GM19438 (cell line): ENCODE data around the gene IL1RAPL1.

Experiments used
- ATAC-seq: cut with Tn5 transposase; IDR thresholded peaks from one replicate; pipeline ENCODE4 v1.9.1; 2021; ENCODE audit warnings: low read depth; ENCODE audit not compliant: unreplicated experiment

IL1RAPL1 gene

DNA sequence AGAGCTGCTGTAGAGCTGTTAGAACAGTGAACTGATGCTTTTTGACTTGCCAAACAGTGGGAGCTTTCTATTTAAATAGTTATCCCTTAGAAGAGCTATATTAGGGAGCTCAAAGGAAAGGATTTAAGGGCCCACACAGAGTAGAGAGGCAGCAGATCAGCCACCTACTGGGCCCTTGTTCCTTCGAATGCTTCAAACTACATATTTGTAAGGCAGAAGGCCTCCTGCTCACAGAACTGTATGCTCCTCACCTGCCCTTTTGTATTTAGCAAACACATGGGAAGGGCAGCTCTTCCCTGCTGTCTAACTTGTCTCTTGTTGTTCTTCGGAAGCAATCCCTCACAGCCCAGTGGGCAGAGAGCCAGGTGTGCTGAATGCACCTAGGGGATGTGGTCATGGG lies 38.0 kb downstream of the IL1RAPL1 start:
- no peak for ATAC-seq

- no peak for ATAC-seq
Measured at GRCh38 chrX:28626515-28626914, 39.3 kb downstream of the IL1RAPL1 start.

DNA sequence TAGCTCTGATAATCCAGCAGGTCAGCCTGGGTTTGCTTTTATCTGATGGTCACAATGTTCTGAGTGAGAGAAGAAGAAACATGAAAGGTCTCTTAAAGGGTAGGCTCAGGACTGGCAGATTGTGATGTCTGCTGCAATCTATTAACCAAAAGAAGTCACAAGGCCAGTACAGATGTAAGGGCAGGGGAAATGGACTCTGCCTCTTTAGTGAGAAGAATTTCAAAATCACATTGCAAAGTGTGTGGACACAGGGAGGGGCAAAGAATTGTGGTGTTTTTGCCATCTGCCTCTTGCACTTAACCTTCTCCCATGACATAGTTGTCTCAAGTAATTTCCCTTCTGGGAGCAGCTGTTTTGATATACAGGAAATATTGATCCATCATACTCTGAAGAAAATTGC lies 40.9 kb downstream of the IL1RAPL1 start:
- no peak for ATAC-seq

DNA sequence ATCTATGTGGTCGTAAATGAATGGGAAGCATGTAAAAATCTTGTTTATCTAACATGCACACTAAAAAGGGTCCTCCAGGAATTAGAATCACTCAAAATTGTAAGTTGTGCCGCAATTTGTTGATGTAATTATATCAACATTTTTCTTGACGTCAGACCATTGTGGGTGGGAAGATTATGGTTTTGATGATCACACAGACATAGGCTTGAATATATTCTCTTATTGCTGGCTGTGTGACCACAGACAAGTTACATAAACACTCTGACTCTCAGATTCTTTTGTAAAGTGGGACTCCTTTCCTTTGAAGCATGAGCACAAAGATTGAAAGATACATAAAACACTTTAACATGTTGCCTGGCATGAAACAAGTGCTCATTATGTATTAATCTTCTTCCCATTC lies 51.5 kb downstream of the IL1RAPL1 start:
- ATAC-seq, result no peak

- ATAC-seq, result no peak
Measured at GRCh38 chrX:28639451-28639850, 52.2 kb downstream of the IL1RAPL1 start.

GRCh38 chrX:28649541-28649940 lies 62.3 kb downstream of the IL1RAPL1 start:
- ATAC-seq, result no peak

- ATAC-seq, result no peak
Measured at GRCh38 chrX:28651186-28651585, 63.9 kb downstream of the IL1RAPL1 start.

DNA sequence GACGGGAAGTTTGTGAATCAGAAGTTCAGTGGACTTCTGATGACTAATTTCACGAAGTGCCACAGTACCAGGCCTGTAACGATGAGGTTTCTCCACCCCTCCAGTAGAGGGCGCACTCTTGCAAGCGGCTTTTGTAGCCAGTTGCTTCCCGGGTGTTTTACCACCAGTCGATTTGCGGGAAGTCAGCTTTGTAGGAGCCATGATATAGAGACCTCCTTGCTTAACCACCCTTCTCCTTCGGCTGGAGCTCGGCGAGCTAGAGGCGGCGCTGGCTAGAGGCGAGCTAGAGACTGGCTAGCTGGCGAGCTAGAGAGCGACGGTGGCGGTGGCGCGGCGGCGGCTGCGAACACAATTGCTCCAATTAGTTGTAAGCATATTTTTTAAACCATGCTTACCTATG lies 72.0 kb downstream of the IL1RAPL1 start:
- ATAC-seq, result no peak

DNA sequence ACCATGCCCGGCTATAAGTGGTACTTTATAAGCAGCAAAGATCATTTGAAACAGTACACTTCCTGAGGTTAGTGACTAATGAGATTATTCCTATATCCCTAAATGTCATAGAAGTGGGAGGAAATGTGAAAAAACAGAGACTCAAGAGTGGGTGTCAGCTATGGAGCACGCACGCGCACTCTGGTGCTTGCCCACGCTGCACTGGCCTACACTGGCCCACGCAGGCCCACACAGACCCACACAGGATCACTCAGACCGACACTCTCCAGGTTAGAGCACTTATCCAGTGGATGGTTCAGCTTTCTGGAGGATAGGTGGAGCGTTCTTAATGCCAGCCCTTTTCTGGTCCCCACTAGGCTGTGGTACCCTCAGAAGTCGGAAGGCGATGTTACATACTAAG lies 78.5 kb downstream of the IL1RAPL1 start:
- no peak for ATAC-seq

DNA sequence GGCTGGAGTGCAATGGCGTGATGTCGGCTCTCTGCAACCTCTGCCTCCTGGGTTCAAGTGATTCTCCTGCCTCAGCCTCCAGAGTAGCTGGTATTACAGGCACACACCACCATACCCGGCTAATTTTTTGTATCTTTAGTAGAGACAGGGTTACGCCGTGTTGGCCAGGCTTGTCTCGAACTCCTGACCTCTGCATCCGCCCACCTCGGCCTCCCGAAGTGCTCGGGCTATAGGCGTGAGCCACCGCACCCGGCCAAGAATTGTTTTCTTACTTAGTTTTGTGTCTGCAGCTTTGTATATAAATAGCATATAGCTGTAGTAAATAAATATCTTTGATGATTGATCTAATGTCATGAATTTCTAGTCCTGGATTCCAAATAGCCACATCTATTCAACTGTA lies 81.1 kb downstream of the IL1RAPL1 start:
- no peak for ATAC-seq

DNA sequence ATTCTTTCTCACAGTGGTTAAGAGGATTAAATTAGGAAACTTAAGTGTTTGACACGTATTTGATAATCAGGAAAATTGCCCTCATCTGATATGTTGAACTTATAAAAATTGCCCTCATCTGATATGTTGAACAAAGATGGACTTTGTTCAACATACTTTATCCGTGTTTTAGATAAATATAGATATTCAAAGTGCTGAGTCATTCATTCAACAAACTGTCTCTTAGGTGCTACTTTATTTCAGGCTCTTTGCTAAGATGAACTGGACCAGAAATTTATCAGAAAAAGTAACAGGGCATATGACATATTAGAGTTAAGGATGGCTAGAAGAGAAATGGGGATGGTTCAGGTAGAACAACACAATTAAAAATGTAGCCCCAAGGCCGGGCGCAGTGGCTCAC lies 81.7 kb downstream of the IL1RAPL1 start:
- ATAC-seq, result no peak

DNA sequence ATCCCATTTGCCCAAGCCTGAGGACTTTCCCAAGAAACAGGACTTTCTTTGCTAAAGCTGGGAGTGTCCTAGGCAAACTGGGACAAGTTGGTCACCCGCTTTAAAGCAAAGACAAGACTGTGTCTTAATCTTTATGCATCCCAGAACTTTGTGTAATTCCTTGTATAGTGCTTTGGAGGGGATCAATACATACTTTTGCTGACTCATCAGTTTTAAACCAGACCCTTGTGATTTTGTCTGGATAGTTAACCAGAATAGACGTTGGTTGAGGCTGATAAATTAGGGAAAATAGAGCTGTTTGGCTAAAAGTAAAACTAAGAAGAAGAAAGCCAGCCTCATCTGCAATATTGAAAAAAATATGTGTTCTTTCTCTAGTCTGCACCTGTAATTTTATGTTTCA lies 82.8 kb downstream of the IL1RAPL1 start:
- no peak for ATAC-seq

DNA sequence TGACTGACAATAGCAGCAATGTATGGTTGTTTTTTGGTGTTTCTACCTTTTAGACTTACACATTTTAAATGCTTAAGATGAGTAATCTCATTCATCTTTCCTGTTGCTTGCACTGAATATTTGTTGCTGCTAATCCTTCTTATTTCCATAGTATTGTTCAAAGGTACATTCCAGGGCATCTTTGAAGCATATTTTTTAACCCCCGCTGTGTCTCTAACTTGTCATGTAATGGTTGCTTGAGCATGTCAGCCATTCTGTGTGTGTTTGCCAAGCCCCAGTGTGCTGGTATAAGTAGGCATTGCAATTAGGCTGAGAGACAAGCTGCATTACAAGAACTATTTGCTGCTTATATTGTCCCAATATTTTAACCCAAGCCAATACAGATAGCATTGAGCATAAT lies 87.9 kb downstream of the IL1RAPL1 start:
- ATAC-seq, result no peak

- ATAC-seq, result no peak
Measured at GRCh38 chrX:28693101-28693500, 105.9 kb downstream of the IL1RAPL1 start.

- ATAC-seq, result no peak
Measured at GRCh38 chrX:28697732-28698131, 110.5 kb downstream of the IL1RAPL1 start.

DNA sequence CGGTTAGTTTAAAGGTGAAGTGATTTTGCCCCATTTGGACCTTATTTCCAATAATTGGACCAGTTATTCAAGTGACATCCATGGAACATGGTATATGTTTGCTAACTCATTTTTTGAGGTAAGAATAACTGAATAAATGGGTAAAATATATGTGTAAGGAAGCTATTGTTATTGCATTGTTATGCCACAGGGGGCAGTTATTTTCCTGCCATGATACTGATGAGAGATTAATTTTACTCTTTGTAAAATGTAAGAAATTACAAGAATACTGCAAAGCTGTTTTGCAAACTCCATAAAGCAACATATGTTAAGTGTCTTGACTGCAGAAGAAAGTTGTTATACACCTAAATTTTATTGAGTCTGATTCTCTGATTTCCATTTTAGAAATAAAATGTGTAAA lies 114.0 kb downstream of the IL1RAPL1 start:
- no peak for ATAC-seq

- ATAC-seq, result no peak
Measured at GRCh38 chrX:28706964-28707363, 119.7 kb downstream of the IL1RAPL1 start.

GRCh38 chrX:28709421-28709820 lies 122.2 kb downstream of the IL1RAPL1 start:
- ATAC-seq, result no peak

- no peak for ATAC-seq
Measured at GRCh38 chrX:28717864-28718263, 130.6 kb downstream of the IL1RAPL1 start.

DNA sequence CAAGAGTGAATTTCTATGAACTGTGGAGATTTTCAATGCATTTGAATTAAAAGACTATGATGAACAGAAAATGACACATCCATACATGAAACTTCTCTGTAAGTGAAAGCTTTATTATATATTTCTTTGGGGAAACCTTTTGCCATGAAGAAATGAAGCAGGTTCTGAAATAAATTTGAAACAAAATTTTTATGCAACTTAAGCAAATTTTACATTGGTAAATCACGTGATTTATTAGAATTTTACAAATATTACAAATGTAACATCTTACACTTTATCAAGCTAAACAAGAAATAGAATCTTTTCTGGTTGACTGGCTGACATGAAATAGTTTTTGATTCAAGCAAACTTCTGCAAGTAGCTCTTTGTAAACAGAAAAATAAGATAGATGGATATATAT lies 131.2 kb downstream of the IL1RAPL1 start:
- ATAC-seq, result no peak

DNA sequence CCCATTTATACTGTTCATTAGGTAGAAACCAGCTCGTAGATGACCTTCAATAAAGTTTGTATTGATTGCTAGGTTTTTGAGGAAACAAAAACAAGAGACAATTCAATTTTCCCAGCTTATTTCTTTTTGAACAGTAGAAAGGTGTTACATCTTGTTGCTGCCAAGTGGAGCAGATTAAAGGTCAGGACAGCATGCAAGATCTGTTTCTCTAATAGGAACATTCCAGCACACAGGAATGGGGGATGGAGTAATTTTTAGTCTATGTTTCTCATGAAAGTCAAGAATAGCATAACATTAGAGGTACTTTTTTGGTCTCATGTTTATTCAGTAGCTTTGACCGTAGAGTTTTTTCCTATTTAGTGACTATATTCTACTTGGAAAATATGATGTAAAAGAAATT lies 132.4 kb downstream of the IL1RAPL1 start:
- ATAC-seq, result no peak

GRCh38 chrX:28752330-28752729 lies 165.1 kb downstream of the IL1RAPL1 start:
- no peak for ATAC-seq

- no peak for ATAC-seq
Measured at GRCh38 chrX:28756175-28756574, 168.9 kb downstream of the IL1RAPL1 start.

DNA sequence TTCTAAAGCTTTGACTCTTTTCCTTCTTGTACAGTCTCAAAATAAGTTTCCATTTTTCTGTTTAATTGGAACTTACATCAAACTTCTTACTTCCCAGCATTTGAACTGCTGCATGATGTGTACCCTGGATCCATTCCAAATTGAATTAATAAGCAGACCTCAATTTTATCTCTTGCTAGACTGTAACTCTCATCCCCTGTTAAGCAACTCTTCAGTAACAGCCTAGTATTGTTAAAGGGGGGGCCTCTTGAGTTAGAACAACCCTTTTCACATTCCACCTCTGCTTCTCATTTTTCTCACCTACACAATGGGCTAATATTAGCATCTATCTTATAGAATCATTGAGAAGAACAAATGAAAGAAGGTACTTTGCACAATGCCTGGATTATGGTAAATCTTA lies 169.4 kb downstream of the IL1RAPL1 start:
- no peak for ATAC-seq
